Measurements from ENCODE around the gene ASGR2.
"Not testable (repeated sequence)": the region's sequence is repeated elsewhere in the genome, so short reads cannot be mapped to it uniquely, and the experiment has no call there.

ASGR2 gene

DNA sequence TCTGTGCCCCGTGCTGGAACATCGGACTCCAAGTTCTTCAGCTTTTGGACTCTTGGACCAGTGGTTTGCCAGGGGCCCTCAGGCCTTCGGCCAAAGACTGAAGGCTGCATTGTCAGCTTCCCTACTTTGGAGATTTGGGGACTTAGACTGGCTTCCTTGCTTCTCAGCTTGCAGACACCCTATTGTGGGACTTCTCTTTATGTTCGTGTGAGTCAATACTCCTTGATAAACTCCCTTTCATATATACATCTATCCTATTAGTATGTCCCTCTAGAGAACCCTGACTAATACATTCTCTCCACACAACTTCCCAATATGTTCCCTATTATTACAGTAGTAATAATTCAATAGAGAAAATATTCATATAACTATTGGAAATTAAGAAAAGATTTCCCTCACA is 9.2 kb upstream of the ASGR2 start:
- no peak for FAIRE-seq

DNA sequence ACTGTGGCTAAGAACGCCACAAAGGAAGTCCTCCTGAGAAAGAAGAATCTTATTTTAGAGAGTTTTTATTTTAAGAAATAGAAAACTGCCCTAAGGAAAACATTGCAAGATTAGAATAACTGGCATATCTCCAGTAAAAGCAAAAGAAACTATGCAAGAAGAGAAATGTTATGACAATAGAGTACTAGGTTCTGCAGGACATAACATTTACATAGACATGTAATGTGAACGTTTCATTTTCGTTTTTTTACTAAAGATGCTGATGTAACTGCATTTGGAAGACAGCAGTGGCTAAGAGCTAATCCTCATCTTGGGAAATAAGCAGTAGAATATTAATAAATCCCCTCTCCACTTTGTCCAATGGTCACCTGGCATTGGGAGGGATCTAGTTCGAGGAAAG is 7.8 kb upstream of the ASGR2 start:
- FAIRE-seq, result no peak

DNA sequence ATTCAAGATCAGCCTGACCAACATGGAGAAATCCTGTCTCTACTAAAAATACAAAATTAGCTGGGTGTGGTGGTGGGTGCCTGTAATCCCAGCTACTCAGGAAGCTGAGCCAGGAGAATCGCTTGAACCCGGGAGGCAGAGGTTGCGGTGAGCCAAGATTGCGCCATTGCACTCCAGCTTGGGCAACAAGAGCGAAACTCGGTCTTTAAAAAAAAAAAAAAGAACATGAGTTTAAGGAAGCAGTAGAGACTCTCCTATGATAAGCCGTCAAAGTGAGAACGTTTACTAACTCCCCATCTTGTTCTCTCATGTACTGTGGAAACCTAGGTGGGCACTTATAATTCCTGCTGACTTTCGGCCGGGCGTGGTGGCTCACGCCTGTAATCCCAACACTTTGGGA is 6.0 kb upstream of the ASGR2 start:
- not testable (repeated sequence) for FAIRE-seq

DNA sequence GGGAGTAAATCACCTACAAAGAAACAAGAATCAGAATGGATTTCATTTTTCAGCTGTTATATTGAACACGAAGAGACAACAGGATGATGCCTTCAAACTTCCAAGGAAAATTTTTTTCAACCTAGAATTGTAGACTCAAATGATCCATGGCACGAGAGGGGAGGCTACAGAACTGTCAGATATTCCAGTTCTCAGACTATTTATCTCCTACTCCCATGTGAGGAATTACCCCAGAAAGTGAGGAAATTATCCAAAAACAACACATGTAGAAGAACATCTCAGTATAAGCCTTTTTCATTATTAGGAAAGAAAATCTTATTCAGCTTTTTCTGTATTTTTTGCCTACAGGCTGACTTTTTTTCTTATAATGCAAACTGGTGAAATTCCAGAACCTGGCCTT is 5.5 kb upstream of the ASGR2 start:
- FAIRE-seq, result no peak

DNA sequence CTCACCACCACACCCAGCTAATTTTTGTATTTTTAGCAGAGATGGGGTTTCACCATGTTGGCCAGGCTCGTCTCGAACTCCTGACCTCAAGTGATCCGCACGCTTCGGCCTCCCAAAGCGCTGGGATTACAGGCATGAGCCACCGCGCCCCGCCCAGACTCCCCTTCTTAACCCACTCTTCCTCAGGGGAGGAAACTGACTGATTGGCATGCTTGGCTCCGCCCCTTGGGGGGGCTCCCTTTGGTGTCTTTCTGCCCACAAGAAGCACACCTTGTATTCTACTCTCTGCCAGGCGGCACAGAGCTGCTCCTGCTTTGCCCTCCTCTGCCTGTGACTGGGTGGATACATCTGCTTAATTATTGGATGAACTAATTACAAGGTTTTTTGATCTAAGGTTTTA is 4.7 kb upstream of the ASGR2 start:
- FAIRE-seq, result no peak

DNA sequence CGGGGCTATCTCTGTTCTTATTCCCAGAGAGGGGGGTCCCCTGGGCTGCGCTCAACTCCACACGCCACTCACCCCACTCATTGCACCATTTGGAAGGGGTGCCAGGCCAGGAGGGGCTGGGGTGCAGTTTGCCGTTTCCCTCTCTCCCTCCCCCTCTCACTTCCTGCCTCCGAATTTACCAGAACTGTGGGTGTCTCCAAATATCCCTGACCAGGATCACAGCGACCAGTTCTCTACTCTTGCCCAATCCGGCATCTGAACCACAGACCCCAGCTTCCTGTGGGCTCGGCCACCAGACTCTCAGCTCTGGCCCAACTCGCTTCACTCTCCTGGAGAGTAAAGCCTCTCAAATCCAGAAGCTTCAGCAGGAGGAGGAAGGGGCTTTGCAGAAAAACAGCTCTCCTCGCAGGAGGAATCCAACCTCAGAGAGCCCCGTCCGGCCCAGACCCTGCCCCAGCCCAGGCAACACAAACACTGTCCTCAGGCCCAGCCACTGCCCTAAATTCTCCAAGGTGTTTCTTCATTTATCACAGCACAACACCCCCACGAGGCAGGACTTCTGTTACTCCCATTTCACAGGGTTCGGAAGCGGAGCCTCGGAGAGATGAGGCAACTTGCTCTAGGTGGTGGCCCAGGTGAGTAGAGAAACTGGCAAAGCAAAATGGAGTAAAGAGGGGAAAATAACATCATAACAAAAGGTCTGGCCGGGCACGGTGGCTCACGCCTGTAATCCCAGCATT is 423 bp upstream of the ASGR2 start:
- no peak for FAIRE-seq

DNA sequence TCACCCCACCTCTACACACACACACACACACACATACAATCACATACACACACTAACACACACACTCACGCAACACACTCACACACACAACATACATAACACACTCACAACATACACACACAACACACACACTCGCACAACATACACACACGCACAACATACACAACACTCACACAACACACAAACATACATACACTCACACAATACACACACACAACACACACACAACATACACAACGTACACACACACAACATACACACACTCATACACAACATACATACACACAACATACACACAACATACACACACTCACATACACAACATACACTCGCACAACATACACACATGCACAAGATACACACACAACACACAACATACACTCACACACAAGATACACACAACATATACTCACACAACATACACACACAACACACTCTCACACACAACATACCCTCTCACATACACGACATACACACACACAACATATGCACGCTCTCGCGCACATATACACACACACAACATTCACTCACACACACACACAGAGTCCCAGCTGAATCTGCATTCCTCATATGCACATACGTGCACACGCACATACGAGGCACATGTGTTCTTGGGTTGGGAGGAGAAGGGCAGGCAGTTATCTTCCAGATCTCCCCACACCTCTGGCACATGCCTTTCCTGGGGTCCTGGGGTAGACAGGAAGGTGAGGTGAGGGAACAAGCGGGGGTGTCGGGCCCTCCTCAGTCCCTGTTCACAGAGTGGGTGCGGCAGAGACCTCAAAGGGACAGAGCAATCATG is 1.1 kb downstream of the ASGR2 start:
- no peak for FAIRE-seq

DNA sequence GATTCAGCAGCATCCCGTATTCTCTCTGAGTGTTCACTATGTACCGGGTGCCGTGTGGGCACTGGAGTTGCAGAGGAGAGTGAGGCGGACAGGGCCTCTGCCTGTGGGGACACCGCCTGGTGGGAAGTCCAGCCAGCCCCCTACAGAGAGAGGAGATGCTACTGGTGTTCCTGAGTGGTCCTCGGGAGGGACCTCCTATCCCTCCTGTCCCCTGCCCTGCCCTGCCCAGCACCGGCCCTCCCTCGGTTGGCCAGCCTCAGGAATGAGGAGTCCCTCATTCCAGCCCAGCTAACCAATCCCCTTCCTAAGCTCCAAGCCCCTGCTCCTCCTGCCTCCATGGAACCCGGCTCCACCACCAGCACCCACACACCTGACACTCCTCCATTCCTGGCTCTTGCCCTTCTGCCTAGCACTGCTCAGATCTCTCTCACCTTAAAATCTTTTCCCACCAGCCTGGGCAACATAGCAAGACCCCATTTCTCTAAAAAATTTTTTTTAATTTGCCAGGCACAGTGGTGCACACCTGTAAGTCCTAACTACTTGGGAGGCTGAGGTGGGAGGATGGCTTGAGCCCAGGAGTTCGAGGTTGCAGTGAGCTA is 2.0 kb downstream of the ASGR2 start:
- FAIRE-seq, result no peak

DNA sequence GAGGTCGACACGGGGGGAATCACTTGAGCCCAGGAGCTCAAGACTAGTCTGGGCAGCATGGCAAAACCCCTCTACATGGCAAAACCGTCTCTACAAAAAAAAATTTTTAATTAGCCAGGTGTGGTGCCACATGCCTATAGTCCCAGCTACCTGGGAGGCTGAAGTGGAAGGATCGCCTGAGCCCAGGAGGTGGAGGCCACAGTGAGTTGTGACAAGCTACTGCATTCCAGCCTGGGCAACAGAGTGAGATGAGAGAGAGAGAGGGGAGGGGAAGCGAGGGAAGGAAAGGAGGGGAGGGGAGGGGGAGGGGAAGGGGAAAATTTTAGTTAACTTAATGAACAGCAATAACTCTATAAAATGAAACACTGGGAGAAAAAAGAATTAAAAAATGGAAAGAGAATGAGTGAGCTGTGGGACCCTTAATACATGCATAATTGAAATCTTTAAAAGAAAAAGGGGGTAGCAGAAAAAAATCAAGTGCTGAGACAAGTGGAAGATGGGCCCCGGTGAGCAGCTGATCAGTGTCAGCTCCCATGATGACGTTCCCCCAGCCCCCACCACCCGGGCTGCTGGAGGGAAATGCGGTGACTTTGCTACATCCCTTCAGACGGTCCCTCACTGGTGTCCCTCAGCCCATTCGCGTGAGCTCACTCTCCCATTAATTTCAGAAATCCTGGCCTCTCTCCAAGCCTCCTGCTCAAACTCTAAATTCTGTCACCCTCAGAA is 2.7 kb downstream of the ASGR2 start:
- FAIRE-seq, result no peak

DNA sequence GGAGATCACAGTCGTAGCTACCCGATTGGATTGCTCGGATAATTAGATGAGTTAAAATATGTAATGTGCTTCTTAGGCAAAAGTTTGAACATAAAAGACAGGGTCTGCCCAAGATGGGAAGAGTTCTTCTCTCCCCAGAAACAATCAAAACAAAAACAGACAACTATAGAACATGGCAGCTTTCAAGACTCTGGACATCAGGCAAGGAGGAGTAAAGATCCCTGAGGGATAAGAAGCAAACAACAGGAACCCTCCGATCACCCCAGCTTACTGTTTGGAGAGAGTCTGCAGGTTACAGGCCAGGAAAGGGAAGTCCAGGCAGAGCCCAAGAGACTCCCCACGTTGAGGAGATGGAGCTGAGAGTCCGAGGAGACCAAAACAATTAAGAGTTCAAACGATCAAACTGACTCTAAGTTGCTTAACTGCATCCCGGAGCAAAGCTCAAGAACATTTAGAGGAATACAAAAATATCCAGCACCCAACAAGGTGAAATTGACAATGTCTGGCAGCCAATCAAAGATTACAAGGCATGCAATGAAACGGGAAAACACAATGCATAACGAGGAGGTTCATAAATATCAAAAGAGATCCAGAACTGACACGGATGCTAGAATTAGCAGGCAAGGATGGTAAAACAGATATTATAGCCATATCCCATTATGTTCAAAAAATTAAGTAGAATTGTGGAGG is 3.9 kb downstream of the ASGR2 start:
- no peak for FAIRE-seq

DNA sequence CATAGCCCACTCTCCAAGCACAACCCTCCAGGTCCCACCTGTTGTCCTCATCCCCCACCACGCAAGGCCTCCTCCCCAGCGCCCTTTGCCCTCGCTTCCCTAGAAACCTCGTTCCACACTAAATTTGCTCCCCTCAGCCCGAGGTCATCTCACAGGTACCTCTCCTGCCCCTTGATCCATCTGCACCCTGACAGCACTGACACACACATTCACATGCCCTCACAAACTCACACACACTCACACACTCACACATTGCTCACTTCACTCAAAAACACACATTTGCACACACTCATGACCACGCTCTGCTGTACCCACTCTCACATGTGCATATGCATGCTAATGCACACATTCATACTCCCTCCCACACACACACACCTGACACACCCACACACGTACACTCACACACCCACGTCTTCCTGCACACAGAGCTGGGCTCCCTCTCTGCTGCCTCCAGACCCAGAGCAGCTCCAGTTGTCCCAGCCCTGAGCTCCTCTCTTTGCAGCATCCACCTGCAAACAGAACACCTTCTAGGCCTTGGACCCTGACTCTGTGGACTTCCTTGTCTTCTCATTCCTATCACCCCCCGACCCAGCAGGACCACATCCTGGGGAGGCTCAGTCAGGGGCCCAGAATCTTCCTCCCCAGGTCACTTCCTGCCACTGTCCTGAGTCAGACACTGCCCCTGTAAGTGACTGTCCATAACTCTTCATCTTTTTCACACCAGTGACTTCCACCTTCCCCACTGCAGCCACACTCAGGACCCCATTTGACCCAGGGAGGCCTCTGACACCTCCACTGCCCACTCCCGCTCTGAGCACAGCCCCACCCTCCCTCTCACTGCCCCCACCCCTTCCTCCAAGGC is 4.9 kb downstream of the ASGR2 start:
- no peak for FAIRE-seq

DNA sequence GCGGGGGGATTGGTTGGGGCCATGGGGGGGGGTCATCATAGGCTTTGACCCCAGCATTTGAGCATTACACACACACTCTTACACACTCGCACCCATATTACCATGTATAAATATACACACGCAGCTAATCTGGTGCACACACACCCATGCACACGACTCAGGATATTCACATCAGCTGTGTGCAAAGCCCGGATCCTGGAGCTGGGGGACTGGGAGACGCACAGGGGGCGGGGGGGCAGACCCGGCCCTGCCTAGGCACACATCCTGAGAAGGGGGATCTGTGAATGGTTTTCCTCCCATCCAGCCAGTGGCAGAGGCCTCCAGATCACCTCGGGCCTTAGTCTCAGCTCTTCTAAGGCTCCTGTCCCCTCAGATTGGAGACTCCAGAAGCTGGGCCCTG is 5.6 kb downstream of the ASGR2 start:
- FAIRE-seq, result no peak

DNA sequence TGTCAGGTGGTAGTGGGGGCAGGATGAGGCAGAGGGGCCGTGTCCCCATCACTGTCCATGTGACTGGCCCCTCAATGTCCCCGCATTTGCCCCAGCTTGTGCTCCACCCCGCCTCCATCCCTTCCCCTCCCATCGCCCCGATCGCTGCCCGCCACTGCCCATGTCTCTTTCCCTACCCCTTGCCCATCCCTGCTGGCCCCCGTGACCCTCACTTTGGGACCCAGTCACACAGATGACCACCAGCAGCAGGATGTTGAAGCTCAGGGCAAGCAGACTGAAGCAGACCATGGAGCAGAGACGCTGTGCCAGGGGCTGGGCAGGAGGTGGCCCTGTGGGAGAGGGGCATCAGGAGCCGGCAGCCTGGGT is 6.1 kb downstream of the ASGR2 start:
- FAIRE-seq, result no peak

DNA sequence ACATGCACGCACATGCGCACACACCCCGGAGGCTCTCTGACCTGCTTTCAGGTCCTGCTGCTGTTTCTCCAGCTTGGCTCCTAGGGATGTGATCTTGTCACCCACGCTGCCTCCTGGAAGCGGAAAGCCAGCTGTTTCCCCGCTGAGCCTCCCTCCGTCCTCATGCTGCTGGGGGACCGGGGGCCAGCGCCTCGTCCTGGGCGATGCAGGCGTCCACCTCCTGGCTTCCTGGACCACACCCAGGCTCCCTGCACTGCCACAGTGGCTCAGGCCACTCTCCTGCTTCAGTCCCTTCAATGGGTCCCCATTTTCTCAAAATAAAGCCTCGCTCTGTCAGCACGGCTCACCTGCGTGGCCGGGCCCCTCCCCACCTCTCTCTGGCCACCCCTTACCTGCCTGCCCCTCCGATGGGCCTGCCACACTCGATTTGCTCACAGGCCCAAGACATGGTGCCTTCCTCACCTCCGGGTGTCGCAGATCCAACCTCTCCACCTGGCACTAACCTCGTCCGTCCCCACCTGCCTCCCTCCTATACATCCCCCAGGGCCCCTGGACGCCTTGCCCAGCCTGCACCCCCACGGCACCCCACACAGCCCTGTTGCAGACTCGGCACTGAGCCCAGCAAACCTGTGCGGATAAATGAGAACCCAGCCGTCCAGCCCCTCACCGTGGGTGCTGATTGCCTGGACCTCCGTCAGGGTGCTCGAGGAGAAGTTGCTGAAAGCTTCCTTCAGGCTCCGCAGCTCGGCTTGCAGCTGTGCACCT is 6.6 kb downstream of the ASGR2 start:
- no peak for FAIRE-seq

DNA sequence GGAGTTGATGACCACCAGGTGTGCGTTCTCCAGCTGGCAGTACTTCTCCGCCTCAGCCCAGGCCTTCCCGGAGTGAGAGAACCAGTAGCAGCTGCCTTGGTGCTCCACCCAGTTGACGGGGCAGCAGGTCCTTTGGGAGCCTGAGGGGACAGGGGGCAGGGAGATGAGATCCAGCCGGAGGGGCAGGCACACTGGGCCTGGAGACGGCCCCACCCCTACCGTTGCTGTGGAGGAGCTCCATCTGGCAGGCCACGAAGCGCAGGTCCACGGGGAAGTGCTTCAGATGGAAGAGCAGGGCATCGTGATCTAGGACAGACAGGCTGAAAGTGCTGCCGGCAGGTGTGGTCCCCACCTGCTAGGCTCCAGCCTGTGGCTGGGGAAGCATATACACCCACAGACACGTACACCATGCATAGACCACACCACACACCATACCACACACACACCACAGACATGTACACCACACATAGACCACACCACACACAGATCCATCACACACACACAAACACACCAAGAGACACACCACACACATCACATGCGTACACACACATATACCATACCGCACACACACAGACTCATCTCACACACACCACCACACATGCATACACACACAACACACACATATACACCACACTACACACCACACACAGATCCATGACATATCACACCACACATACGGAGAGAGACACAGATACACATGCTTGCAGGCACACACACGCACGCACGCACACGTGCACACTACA is 7.4 kb downstream of the ASGR2 start:
- FAIRE-seq, result no peak

DNA sequence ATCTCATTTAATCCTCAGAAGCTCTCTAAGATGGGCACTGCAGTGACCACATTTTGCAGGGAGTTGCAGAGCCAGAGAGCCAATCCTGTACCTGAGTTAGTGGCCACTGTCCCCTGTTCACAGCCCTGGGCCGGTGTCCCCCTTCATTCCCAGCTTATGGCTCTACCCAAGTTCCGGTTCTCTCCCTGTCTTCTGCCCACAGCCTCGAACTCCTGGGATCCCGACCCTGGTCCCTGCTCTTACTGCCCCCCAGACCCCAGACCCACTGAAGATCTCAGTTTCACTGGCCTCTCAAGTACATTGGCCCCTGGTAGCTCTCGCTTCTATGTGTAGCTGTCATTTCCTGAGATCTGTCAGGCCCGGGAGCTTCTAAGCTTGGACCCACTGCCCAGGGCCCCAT is 12.2 kb downstream of the ASGR2 start:
- FAIRE-seq, result no peak

DNA sequence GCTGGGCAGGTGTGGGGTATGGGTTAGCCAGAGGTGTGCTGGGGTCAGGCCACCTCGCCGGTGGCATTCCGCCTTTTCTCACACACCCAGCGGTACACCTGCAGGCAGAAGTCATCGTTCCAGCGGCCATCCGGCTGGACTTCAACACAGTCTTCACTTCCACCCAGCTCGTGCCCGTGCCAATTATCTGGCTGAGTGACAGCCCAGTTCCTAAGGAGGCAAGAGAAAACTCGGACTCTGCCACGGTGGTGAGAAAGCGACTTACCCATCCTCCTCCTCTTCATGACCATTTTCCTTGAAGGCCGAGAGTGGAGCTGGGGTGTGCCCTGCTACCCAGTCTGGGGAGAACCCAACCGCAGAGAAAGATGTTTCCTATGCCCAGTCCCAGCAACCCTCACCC is 13.1 kb downstream of the ASGR2 start:
- FAIRE-seq, result no peak

DNA sequence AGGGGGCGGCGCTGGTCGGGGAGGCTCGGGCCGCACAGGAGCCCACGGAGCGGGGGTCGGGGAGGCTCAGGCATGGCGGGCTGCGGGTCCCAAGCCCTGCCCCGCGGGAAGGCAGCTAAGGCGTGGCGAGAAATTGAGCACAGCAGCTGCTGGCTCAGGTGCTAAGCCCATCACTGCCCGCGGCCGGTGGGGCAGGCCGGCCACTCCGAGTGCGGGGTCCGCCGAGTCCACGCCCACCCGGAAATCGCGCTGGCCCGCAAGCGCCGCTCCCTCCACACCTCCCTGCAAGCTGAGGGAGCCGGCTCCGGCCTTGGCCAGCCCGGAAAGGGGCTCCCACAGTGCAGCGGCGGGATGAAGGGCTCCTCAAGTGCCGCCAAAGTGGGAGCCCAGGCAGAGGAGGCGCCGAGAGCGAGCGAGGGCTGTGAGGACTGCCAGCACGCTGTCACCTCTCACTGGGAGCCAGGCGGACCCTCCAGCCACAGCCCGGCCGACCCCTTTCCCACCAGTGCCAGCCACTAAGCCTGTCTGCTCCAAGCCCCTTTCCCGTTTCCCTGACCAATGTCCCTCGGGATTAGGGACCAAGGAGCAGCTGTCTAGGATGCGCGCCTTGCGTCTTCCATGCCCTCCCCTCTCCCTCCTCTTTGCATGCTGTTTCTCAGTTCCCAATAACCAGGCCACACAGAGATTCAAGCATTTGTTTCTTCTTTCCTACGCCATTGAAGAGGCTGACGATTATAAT is 13.8 kb downstream of the ASGR2 start:
- FAIRE-seq, result not testable (repeated sequence)

DNA sequence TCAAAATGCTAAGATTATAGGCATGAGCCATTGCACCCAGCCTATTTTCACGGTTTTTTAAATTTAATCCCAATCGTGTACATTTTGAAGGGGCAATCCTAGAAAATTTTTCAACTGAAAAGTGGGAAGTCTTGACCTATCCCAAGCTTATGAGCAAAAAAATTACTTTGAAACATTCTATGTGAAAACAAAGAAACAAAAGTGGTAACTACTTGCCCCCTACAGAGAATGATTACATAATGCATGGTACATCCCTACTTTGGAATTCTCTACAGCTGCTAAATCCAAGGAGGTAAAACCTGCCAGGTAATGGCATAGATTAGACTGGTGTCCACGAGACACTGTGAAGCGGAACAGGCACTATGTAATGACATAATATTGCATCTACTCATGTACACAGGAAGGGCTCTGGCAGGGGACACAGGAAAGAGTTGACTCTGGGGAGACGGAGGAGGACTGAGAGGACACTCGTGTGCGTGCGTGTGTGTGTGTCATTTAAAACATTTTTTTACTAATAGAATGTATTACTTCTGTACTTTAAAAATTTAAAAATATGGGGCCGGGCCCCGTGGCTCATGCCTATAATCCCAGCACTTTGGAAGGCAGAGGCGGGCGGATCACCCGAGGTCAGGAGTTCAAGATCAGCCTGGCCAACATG is 15.7 kb downstream of the ASGR2 start:
- no peak for FAIRE-seq
